B cell (primary cell): ENCODE measurements around the gene ZER1.

Source experiments
- CTCF ChIP-seq: fragments of 200-600 bp; IDR thresholded peaks from one replicate; pipeline ENCODE4 v1.8.0; 2022; ENCODE audit warnings: antibody characterized with exemption, mild to moderate bottlenecking
- EZH2 ChIP-seq: IDR thresholded peaks from 2 replicates; pipeline ENCODE4 v1.6.1; 2012; ENCODE audit warnings: borderline replicate concordance, low read depth, mild to moderate bottlenecking, moderate library complexity, low read length; ENCODE audit not compliant: insufficient read depth, poor library complexity, severe bottlenecking

- TF ChIP-seq CTCF (no peak), EZH2 (no peak)
Measured at GRCh38 chr9:128728298-128728697, 43.4 kb downstream of the ZER1 start.
